Neutrophil (primary cell): Measurements from ENCODE around the gene ADGRV1.
A peak's percentile ranks its signal among the peaks of the same experiment; 100 is the strongest.

Experiments
- H3K27ac ChIP-seq: fragments of 200-600 bp; sonication (generic); 2 replicates; pipeline ENCODE4 v1.5.1; 2016; ENCODE audit warnings: mild to moderate bottlenecking, moderate library complexity
- H3K27me3 ChIP-seq: fragments of 200-600 bp; sonication (generic); 2 replicates; pipeline ENCODE4 v1.6.0; 2016; ENCODE audit warnings: mild to moderate bottlenecking
- H3K36me3 ChIP-seq: fragments of 200-600 bp; sonication (generic); 2 replicates; pipeline ENCODE4 v1.5.1; 2017
- H3K4me1 ChIP-seq, 2 experiments: fragments of 200-600 bp in 1 of 2; sonication (generic) in 1 of 2; 1 replicate in 1 of 2; 2 replicates in 1 of 2; pipeline versions ENCODE4 v1.5.1 to v1.6.1; 2013 to 2016; ENCODE audit warnings: low read depth in 1 of 2, low read length in 1 of 2, mild to moderate bottlenecking in 1 of 2, moderate library complexity in 1 of 2; ENCODE audit not compliant: control insufficient read depth in 1 of 2, insufficient read depth in 1 of 2
- H3K4me3 ChIP-seq, 2 experiments: fragments of 200-600 bp in 1 of 2; sonication (generic) in 1 of 2; 1 replicate in 1 of 2; 2 replicates in 1 of 2; pipeline ENCODE4 v1.5.1; 2013 to 2016; ENCODE audit warnings: low read depth in 1 of 2, low read length in 1 of 2, mild to moderate bottlenecking in 1 of 2, moderate library complexity in 1 of 2
- H3K9me3 ChIP-seq: fragments of 200-600 bp; sonication (generic); 2 replicates; pipeline ENCODE4 v1.5.1; 2016
- TF ChIP-seq, protein P1 (sequence below): fragments of 200-600 bp; sonication (generic); IDR thresholded peaks from 2 replicates; pipeline ENCODE4 v1.5.1; 2016; ENCODE audit warnings: antibody characterized with exemption

The ADGRV1 gene

DNA sequence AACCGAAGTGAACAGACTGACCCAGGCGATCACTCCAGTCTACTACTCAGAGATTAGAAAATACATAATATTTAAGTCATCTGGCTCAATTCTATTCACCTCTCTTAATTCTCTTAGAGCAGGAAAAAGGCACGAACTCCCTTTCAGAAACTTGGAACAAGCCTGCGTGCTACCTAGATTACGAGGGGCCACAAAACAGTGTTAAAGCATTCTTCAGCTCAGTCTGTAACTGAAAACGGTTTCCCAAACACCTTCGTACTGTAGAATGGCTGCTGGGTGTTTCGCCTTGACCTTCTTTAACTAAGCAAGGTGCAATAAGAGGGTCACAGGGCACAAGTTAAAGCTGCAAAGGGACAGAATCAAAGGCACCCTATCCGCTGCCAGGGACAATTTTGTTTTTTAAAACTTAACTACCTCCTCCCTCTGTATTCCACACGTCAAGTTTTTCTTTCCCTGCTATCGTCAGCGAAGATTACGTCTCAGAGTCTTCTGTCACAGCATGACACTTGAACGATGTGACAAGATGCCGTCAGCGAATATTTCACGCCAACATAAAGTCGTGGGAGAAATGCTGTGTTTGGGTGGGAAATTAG lies 29.9 kb upstream of the ADGRV1 start:
- TF ChIP-seq, protein P1, sequence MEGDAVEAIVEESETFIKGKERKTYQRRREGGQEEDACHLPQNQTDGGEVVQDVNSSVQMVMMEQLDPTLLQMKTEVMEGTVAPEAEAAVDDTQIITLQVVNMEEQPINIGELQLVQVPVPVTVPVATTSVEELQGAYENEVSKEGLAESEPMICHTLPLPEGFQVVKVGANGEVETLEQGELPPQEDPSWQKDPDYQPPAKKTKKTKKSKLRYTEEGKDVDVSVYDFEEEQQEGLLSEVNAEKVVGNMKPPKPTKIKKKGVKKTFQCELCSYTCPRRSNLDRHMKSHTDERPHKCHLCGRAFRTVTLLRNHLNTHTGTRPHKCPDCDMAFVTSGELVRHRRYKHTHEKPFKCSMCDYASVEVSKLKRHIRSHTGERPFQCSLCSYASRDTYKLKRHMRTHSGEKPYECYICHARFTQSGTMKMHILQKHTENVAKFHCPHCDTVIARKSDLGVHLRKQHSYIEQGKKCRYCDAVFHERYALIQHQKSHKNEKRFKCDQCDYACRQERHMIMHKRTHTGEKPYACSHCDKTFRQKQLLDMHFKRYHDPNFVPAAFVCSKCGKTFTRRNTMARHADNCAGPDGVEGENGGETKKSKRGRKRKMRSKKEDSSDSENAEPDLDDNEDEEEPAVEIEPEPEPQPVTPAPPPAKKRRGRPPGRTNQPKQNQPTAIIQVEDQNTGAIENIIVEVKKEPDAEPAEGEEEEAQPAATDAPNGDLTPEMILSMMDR, result no peak
- peak overlapping the region; percentile 84 for H3K27ac ChIP-seq
- no peaks in the 10 kb centered on the region for H3K9me3 ChIP-seq
- H3K27me3 ChIP-seq, result peaks cover 21% of the 10 kb centered on the region
- H3K36me3 ChIP-seq, result peaks cover 13% of the 10 kb centered on the region
- peaks cover 25 to 27% of the 10 kb centered on the region in 2 experiments for H3K4me1 ChIP-seq
- peak overlapping the region; percentile 79 to 87 for H3K4me3 ChIP-seq

DNA sequence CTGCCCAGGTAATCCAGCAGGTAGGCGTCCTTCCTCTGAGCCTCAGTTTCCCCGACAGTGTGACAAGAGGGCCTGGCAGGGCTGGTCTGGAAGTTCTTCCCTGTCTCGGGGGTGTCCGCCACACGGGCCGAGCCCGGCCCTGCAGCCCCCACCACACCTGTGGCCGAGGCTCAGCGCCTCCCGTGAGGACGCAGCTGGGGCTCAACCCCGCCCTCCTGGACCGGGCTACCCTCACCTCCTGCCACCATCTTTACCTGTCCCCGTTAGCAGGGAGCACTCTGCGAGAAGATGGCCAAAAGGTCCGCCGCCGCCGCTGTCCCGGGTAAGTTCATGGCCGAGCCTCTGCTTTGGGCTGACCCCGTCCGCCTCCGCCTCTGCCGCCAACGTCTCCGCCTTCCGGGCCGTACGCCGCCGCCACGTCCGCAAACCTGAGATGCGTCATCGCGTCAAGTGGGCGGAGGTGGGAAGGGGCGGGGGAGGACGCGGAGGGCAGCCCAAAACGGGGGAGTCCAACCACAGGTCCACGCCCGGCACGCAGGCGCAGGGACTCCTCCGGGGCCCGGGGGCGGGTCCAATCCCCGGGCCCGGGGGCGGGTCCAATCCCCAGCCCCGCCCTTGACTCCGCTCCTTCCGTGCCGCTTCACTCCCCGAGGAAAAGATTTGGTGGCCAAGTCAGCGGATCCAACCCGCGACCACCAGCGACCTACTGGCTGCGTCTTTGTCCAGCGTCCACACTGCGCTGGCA lies 29.2 kb upstream of the ADGRV1 start, which contains the start of gene LYSMD3:
TSS of gene LYSMD3 (minus strand) at position 391 of the 745 bp plus-strand sequence. CDS start 4,295 bp downstream, outside the sequence.
- peak within 1 kb of the TSS; percentile 79 to 87 for H3K4me3 ChIP-seq
- peaks cover 25% of the 10 kb centered on the region for H3K27me3 ChIP-seq
- H3K9me3 ChIP-seq, result no peaks in the 10 kb centered on the region
- H3K36me3 ChIP-seq, result peaks cover 7% of the 10 kb centered on the region
- peak within 1 kb of the TSS; percentile 84 for H3K27ac ChIP-seq
- TF ChIP-seq, protein P1, result peak; percentile 44
- peaks cover 25 to 27% of the 10 kb centered on the region in 2 experiments for H3K4me1 ChIP-seq

DNA sequence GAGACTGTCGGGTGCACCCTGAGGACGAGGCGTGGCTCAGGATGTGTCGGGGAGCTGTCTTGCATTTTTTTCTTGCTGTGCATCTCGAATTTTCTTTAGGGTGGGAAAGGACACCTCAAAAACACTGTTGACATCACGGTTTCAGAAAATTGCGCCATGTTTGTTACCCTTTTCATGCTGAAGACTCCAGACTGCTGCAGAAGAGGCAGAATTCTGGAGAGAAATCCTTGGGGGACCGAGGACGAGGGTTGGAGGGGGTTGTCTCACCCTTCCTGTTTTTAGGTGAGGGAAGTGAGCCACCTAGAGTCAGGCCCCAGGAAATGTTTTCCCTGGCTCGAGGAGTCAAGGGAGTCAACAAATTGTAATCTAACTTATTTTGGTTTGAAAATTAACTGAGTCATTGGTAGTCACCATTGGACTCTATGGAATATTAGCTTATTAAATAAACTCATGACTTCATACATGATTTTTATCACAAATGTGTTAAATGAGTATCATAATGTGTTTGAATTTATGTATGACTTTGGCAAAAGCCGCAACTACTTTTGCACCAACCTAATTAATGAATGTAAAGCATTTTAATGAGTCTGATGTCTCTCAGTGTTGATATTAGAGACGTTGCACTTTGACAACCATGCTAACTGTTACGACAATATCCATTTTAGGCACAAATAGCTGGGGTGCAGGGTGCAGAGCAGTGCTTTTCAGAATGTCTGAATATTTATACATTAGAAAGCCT lies 28.5 kb upstream of the ADGRV1 start:
- Histone ChIP-seq H3K4me1 (peaks cover 25 to 27% of the 10 kb centered on the region in 2 experiments), H3K4me3 (peak overlapping the region; percentile 79 to 87), H3K27ac (peak overlapping the region; percentile 84), H3K27me3 (peaks cover 25% of the 10 kb centered on the region), H3K36me3 (no peaks in the 10 kb centered on the region), H3K9me3 (no peaks in the 10 kb centered on the region)
- TF ChIP-seq, protein P1, result peak; percentile 80

DNA sequence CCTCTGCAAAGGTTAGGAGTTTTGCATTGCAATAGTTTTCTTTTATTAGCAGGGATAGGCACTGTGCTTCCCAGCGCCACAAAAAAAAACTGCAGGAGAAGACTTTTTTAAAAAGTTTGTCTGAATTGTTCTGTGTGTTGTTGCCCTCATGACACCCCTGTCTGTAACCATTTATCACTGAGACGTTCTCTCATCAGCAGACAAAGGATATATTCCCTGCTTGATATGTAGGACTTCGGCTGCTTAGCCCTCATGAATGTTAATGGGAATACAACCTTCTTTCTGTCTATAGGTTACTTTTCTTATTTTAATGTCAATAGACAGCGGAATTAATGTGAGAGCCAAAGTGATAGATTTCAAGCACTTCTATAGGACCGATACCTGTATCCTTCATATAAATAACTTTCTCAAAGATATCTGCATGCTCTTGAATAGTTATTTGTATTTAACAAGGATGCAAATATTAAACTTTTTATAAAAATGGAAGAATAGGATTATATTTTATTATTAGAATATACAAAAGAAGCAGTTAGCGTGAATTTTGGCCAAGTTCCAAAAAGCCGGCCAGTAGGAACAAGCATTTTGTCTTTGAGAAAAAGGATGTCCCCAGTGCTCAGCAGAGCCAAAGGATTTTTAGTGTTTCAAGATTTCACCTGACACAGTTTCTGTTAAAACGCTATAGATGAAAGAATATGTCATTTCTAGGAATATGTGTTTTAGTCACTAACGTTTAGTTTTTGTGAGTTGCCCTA lies 27.7 kb upstream of the ADGRV1 start:
- TF ChIP-seq, protein P1, result no peak
- H3K36me3 ChIP-seq, result no peaks in the 10 kb centered on the region
- H3K27me3 ChIP-seq, result peaks cover 25% of the 10 kb centered on the region
- H3K9me3 ChIP-seq, result no peaks in the 10 kb centered on the region
- H3K27ac ChIP-seq, result no peak overlapping the region
- H3K4me3 ChIP-seq, result peak overlapping the region in 1 of 2 experiments; percentile 79
- peaks cover 25 to 27% of the 10 kb centered on the region in 2 experiments for H3K4me1 ChIP-seq

DNA sequence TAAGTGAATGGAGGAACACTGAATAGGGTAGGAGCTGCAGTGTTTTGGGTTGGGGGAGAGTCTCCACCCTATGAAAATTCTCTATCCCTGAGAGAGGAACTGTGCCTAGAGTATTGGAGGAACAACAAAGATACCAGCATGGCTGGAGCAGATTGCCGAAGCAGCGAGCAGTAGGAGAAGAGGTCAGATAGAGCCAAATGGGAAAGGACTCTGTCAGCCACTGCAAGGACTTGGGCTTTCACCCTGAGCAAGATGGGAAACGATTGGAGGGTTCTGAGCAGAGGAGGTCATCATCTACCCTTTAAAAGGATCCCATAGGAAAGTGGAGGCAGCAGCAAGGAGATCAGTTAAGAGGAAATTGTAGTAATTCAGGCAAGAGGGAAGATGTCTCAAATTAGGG lies 24.8 kb upstream of the ADGRV1 start:
- peaks cover 25% of the 10 kb centered on the region for H3K27me3 ChIP-seq
- H3K36me3 ChIP-seq, result no peaks in the 10 kb centered on the region
- peaks cover 8 to 13% of the 10 kb centered on the region in 2 experiments for H3K4me1 ChIP-seq
- TF ChIP-seq, protein P1, result no peak
- no peak overlapping the region for H3K27ac ChIP-seq
- H3K9me3 ChIP-seq, result no peaks in the 10 kb centered on the region
- H3K4me3 ChIP-seq, result no peak overlapping the region
